GM18951 (cell line): Measurements from ENCODE around the gene CNTLN.
"Not testable (repeated sequence)": the region's sequence is repeated elsewhere in the genome, so short reads cannot be mapped to it uniquely, and the experiment has no call there.

ENCODE experiments used
- POLR2A ChIP-seq: IDR thresholded peaks from 4 replicates; pipeline ENCODE4 v1.6.1; 2011; ENCODE audit warnings: mild to moderate bottlenecking; ENCODE audit not compliant: insufficient read length, insufficient read depth; ENCODE audit errors: extremely low read depth
- in situ Hi-C: fragments of 300-500 bp; cut with MboI; formaldehyde crosslinking; loops from one replicate; pipeline ENCODE4 v1.12.0; 2022; ENCODE audit warnings: low sequenced_read_pairs, mixed read lengths, inconsistent platforms; ENCODE audit not compliant: unreplicated experiment

CNTLN gene

DNA sequence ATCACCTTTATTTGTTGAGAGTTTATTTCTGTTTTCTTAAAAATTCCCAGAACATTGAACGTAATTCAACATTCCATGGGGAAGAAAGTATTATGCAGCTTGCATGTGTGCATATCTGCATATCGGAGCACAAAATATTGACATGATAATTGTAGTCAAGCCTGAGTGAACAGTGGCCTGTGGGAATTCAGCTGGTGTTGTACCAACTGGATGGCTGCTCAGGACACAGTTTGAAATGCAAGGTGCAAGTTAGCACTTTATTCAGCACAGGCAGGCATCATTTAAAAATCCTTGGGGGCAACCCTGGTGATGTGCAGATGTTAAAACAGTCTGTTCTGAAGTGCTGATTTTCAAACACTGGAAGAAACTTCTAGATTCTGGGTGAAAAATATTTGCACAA is 82.4 kb downstream of the CNTLN start:
- in situ Hi-C loops: no loop called here
- TF ChIP-seq POLR2A: no peak

DNA sequence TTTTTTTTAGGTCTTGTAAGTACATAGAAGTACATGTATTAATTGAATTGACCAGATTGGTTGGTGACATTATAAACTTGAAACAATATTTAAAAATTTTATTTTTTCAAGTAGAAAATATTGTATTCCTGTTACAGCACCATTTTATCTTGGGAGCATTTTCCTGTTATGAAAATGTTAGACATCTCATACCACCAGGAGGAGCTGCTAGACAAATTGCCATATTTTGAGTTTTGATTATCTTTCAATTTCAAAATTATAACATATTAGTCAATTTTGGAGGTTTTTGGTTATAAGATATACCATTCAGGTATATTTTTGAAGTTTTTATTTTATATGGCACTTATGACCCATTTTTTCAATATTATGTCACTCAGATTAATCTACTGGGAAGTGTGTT is 84.4 kb downstream of the CNTLN start:
- in situ Hi-C loops: no loop called here
- no peak for TF ChIP-seq POLR2A

DNA sequence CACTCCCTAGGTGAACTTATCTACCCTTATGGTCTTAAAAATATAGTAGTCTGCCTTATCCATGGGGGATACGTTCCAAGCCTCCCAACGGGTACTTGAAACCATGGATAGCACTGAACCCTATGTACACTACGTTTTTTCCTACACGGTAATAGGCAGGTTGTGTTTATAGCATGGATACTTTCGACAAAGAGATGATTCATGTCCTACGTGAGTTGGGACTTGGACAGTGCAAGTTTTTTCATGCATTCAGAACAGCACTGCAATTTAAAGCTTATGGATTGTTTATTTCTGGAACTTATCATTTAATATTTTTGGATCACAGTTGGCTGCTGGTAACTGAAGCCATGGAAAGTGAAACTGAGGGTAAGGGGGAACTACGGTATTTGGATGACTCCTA is 88.1 kb downstream of the CNTLN start:
- in situ Hi-C loops: no loop called here
- TF ChIP-seq POLR2A: no peak

DNA sequence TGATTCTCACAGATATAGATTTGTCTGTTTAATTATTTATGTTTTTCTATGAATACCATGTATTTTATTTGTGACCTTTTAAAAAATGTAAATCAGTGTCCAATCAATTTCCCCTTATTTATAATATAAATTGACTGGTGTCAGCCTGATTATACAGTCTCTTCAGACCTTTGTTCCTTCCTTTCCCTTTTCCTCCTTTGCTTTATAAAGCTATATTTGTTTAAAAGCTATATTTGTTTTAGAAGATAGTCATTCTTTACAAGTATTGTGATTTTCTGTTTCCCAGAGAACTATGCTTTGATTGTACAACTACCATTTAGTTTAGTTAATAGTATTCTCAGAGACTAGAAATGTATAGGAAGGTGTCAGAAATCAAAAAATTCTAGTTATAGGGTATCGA is 90.6 kb downstream of the CNTLN start:
- no peak for TF ChIP-seq POLR2A
- in situ Hi-C loops: no loop called here

DNA sequence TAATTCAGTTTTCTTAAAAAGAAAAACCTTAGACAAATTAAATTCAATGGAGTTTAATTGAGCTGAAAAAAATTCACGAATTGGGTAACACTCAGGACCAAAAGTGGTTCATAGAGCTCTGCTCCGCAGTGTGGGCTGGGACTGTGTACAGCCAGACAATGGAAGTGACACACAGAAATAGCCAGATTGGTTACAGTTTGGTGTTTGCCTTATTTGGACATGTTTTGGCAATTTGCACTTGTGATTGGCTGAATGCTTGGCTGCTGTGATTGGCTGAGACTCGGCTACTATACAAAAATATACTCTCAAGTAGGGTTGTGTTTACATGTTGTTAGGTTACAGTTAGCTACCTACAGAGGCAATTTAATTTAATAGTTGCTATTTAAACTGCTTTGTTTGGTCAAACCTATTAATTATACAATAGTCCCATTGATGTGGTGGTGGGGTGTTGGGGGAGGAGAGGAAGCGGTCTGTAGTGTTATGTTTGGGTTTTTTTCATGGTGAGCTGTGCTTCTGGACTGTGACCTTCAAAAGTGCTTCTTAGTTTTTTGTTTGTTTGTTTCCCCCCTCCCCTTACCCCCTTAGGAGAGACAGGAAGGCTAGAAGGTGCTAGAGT is 95.2 kb downstream of the CNTLN start:
- TF ChIP-seq POLR2A: no peak
- in situ Hi-C loops: no loop called here

DNA sequence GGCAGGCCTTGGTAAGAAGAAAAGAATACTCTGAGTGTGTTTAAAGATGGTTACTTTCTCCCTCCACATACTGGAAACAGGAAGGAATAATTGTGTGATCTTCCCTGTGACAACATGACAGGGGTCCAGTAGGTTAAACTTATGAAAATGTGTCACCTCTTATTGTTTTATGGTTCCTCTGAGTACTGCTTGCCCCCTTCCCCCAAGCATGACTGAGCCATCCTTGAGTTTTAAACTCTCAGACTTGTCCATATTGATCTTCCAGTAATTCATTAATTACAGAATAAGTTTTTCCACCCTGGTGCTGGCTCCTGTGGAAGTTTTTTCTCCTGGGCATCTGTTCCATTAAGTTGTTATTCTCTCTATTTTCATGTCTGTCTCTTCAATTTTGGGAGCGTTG is 95.8 kb downstream of the CNTLN start:
- TF ChIP-seq POLR2A: no peak
- in situ Hi-C loops: no loop called here

DNA sequence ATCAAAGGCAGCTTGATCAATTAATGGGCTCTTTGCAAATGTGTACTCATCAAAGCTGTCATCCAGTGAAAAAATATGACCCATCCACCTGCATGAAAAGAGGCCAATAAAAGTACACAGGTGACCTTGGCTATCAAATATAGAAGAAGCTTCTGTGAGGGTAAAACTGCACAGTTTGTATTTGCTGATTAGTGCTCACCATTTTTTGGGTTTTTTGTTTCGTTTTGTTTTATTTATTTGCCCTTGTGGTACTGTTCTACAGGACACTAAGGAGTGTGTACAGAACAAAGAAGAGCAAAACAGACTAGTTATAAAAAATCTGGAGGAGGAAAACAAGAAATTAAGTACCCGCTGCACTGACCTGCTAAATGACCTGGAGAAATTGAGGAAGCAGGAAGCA is 101.3 kb downstream of the CNTLN start:
- in situ Hi-C loops: no loop called here
- no peak for TF ChIP-seq POLR2A

DNA sequence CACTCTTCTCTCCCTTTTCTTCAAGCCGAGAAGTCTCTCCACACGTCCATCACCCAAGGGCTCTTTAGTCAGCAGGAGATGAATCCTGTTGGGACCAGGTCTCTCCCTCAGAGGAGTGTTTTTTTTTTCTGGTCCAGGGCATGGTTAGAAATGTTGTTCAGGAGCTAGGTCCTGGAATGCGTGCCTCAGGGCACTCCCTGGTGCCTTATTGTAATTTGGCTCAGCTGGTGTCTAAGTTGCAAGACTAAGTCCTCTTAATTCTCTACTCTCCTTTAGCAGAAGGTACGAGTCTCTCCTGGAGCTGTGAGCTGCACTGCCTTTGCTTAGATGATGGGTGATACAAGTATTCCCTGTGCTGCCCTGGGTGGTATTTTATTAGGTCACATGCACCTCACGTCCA is 111.9 kb downstream of the CNTLN start:
- no peak for TF ChIP-seq POLR2A
- in situ Hi-C loops: no loop called here

DNA sequence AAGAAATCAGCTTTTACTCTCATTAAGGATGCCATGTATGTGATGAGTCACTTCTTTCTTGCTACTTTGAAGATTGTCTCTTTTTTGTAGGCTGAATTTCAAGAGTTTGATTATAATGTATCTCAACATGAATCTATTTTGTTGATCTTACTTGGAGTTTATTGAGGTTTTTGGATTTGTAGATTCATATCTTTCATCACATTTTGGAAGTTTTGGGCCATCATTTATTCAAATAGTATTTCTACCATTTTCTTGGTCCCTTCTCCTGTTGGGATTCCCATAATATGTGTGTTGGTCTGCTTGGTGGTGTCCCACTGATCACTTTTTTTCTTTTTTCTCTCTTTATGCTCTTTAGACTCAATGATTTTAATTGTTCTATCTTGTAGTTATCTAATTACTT is 116.3 kb downstream of the CNTLN start:
- in situ Hi-C loops: no loop called here
- TF ChIP-seq POLR2A: no peak

DNA sequence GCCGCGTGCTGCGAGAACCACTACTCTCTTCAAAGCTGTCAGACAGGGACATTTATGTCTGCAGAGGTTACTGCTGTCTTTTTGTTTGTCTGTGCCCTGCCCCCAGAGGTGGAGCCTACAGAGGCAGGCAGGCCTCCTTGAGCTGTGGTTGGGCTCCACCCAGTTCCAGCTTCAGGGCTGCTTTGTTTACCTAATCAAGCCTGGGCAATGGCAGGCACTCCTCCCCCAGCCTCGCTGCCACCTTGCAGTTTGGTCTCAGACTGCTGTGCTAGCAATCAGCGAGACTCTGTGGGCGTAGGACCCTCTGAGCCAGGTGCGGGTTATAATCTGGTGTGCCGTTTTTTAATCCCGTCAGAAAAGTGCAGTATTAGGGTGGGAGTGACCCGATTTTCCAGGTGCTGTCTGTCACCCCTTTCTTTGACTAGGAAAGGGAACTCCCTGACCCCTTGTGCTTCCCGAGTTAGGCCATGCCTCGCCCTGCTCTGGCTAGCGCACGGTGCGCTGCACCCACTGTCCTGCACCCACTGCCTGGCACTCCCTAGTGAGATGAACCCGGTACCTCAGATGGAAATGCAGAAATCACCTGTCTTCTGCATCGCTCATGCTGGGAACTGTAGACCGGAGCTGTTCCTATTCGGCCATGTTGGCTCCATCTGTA is 133.8 kb downstream of the CNTLN start:
- in situ Hi-C loops: not testable (repeated sequence)

DNA sequence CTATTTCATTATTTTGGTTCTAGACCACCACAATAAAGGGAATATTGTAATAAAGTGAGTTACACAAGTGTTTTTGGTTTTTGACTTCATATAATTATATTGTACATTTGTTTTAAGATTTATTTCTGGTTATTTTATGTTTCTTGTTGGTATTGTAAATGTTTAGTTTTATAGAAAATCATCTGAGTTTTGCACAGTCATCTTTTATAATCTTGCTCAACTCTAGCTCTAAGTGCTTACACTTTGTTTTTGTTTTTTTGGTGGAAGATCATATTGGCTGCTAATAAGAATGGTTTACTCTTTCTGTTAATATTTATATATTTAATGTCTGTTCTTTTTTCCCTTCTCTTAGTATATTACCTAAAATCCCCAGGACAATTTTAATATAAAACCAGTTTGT is 135.0 kb downstream of the CNTLN start:
- in situ Hi-C loops: no loop called here
- TF ChIP-seq POLR2A: no peak

DNA sequence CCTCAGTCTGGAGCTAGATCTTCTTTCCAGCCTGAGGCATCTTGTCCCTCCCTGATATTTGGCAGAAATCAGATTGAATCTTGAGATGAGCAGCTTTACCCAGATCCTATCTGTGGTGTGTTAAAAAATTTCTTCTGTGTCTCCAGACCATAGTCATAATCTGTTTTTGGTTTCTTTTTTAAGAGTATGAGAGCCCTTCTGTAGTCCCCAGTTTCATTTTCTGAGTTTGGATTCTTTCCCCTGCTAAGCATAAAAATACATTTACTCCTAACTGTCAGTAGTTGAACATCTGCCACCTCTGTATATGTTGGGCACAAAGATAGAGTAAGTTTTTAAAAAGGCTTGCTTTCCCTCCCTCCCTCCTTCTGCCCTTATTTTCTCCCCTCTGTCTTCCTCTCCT is 137.7 kb downstream of the CNTLN start:
- in situ Hi-C loops: no loop called here
- TF ChIP-seq POLR2A: no peak

DNA sequence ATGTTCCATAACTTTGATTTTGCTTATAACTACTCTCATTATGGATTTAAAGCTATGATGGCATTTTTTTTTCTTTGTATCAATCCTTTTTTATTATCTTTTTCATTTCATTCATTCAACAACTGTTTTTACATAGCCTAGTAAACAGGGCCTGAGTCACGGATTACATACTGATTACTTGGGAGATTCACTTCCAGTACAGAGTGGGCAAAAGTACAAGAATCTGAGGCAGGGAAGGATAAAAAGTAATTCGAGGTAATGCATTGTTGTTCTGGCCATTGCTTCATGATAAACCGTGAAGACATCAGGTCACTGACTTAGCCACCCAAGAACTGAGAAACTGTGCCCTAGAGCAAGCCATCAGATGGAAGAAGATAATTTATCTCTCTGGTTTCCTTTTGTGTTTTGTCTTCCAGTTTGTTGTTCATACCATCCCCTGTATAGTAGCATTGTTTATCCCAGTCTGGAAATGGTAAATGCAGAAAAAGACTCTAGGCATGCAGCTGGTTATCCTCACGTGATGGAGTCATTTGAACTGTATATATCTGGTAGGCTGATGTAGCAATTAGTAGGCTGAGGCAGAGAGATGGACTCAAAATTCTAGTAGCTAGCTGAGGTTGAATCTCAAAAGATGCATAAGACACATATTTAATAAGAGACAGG is 145.6 kb downstream of the CNTLN start:
- in situ Hi-C loops: no loop called here
- no peak for TF ChIP-seq POLR2A

DNA sequence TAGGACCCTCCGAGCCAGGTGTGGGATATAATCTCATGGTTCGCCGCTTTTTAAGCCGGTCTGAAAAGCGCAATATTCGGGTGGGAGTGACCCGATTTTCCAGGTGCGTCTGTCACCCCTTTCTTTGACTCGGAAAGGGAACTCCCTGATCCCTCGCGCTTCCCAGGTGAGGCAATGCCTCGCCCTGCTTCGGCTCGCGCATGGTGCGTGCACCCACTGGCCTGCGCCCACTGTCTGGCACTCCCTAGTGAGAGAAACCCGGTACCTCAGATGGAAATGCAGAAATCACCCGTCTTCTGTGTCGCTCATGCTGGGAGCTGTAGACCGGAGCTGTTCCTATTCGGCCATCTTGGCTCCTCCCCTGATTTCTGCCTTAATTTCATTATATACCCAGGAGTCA is 155.8 kb downstream of the CNTLN start:
- in situ Hi-C loops: not testable (repeated sequence)

DNA sequence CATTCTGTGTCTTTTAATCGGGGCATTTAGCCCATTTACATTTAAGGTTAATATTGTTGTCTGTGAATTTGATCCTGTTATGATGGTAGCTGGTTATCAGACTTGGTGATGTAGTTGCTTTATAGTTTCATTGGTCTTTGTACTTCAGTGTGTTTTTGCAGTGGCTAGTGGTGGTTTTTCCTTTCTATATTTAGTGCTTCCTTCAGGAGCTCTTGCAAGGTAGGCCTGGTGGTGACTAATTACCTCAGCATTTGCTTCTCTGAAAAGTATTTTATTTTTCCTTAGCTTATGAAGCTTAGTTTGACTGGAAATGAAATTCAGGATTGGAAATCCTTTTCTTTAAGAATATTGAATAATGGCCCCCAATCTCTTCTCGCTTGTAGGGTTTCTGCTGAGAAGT is 156.9 kb downstream of the CNTLN start:
- no peak for TF ChIP-seq POLR2A
- in situ Hi-C loops: no loop called here

DNA sequence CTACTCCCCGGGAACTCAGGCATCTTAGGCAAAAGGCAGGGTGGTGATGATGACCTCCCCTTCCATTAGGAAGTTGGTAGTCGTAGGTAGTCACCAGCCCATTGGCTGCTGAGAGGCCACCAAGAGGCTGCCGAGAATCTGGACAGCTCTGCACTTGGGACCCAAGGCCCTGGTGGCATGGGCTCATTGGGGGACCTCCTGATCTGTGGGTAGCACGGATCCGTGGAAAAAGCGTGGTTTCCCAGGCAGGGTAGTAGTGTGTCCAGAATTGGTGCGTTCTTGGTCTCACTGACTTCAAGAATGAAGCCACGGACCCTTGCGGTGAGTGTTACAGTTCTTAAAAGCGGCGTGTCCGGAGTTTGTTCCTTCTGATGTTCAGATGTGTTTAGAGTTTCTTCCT is 158.8 kb downstream of the CNTLN start:
- in situ Hi-C loops: no loop called here
- no peak for TF ChIP-seq POLR2A
